Tibial nerve (tissue), 4 donors: Measurements from ENCODE around the gene COPS9.

ENCODE experiments used
- EP300 ChIP-seq, 2 donors: sonication (generic); formaldehyde crosslinking; IDR thresholded peaks; one replicate each; pipeline ENCODE4 v1.6.1; 2017; ENCODE audit warnings: antibody characterized with exemption in 2 of 2, mild to moderate bottlenecking in 1 of 2
- POLR2A ChIP-seq, 2 donors: fragments of 450-650 bp; IDR thresholded peaks; one replicate each; pipeline ENCODE4 v1.6.1; 2017; ENCODE audit warnings: antibody characterized with exemption in 2 of 2, mild to moderate bottlenecking in 2 of 2, moderate library complexity in 2 of 2
- TF ChIP-seq, protein P1 (sequence below), 5 experiments: fragments of 200-600 bp in 3 of 5; fragments of 450-650 bp in 2 of 5; sonication (generic) in 3 of 5; IDR thresholded peaks; one replicate each; pipeline ENCODE4 v1.5.1; 2016 to 2019; ENCODE audit warnings: antibody characterized with exemption in 5 of 5, mild to moderate bottlenecking in 3 of 5, moderate library complexity in 2 of 5

DNA sequence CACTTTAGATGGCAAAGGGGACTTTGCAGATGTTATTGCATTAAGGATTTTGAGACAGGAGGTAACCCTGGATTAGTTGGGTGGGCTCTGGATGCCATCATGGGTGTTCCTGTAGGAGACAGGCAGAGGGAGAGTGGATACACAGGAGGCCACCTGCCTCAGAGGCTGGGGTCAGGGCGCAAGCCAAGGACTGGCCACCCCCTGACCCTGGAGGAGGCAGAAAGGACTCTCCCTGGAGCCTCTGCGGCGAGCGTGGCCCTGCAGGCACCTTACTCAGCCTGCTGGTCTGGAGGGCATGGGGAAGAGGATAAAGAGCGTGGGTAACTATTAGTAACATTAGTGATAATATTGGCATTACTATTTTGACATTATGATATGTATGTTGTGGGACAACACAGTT, 25.9 kb upstream of the COPS9 start:
- TF ChIP-seq, protein P1, sequence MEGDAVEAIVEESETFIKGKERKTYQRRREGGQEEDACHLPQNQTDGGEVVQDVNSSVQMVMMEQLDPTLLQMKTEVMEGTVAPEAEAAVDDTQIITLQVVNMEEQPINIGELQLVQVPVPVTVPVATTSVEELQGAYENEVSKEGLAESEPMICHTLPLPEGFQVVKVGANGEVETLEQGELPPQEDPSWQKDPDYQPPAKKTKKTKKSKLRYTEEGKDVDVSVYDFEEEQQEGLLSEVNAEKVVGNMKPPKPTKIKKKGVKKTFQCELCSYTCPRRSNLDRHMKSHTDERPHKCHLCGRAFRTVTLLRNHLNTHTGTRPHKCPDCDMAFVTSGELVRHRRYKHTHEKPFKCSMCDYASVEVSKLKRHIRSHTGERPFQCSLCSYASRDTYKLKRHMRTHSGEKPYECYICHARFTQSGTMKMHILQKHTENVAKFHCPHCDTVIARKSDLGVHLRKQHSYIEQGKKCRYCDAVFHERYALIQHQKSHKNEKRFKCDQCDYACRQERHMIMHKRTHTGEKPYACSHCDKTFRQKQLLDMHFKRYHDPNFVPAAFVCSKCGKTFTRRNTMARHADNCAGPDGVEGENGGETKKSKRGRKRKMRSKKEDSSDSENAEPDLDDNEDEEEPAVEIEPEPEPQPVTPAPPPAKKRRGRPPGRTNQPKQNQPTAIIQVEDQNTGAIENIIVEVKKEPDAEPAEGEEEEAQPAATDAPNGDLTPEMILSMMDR (IDR thresholded peaks at IDR 0.05), result no peak
- TF ChIP-seq EP300 (IDR thresholded peaks at IDR 0.05), result no peak
- TF ChIP-seq POLR2A (IDR thresholded peaks at IDR 0.05), result no peak
